ENCODE measurements around the gene CFAP20.

CFAP20 gene

GRCh38 chr16:58109881-58110280 is 19.3 kb downstream of the CFAP20 start:
- no peak overlapping the region for H3K27ac ChIP-seq
- DNase-seq (ENCODE audit: low spot score): no peak
- TF ChIP-seq CTCF (IDR thresholded peaks at IDR 0.05): no peak
- H3K4me3 ChIP-seq: no peak overlapping the region

- H3K27ac ChIP-seq: no peak overlapping the region
- no peak overlapping the region for H3K4me3 ChIP-seq
- DNase-seq (ENCODE audit: low spot score): no peak
- TF ChIP-seq CTCF (IDR thresholded peaks at IDR 0.05): no peak
Observed at GRCh38 chr16:58109330-58109729, 19.9 kb downstream of the CFAP20 start.

GRCh38 chr16:58107709-58108108 is 21.5 kb downstream of the CFAP20 start:
- TF ChIP-seq CTCF (IDR thresholded peaks at IDR 0.05): no peak
- no peak overlapping the region for H3K27ac ChIP-seq
- DNase-seq (ENCODE audit: low spot score): no peak
- H3K4me3 ChIP-seq: no peak overlapping the region

- DNase-seq (ENCODE audit: low spot score): no peak
- no peak overlapping the region for H3K4me3 ChIP-seq
- H3K27ac ChIP-seq: no peak overlapping the region
- TF ChIP-seq CTCF (IDR thresholded peaks at IDR 0.05): no peak
Observed at GRCh38 chr16:58107228-58107627, 22.0 kb downstream of the CFAP20 start.

- H3K27ac ChIP-seq: no peak overlapping the region
- TF ChIP-seq CTCF (IDR thresholded peaks at IDR 0.05): no peak
- no peak for DNase-seq (ENCODE audit: low spot score)
- no peak overlapping the region for H3K4me3 ChIP-seq
Observed at GRCh38 chr16:58105631-58106030, 23.6 kb downstream of the CFAP20 start.

GRCh38 chr16:58102665-58103392 is 26.4 kb downstream of the CFAP20 start:
- DNase-seq (ENCODE audit: low spot score): no peak
- H3K4me3 ChIP-seq: no peak overlapping the region
- no peak for TF ChIP-seq CTCF (IDR thresholded peaks at IDR 0.05)
- H3K27ac ChIP-seq: no peak overlapping the region

GRCh38 chr16:58099956-58100300 is 29.3 kb downstream of the CFAP20 start:
- H3K27ac ChIP-seq: no peak overlapping the region
- TF ChIP-seq CTCF (IDR thresholded peaks at IDR 0.05): no peak
- DNase-seq (ENCODE audit: low spot score): no peak
- no peak overlapping the region for H3K4me3 ChIP-seq

Measured in coronary artery (tissue), 2 donors.